Activated T-cell treated with anti-CD3 and anti-CD28 coated beads, Interleukin-2, amount 50 U/mL, for 72 hours (primary cell): ENCODE results near the gene EXD3. TPM values are rescaled to one million over a fixed set of nuclear protein-coding genes. Genes with fewer than 3 reads are reported as not detected.
"Not testable (repeated sequence)": the region's sequence is repeated elsewhere in the genome, so short reads cannot be mapped to it uniquely, and the experiment has no call there.

Experiments
- ATAC-seq, 2 donors: fragments of 150-1000 bp; cut with Tn5 transposase; replicated peaks in 1 of 2; 2 replicates each; pipeline ENCODE4 v1.10.0; 2021; ENCODE audit warnings: moderate library complexity in 2 of 2, mild to moderate bottlenecking in 1 of 2
- DNase-seq, 2 donors: peaks; one replicate each; pipeline ENCODE4 v3.0.0; 2021 to 2022; ENCODE audit warnings: mixed read lengths in 1 of 2
- H3K27ac Mint-ChIP-seq: one replicate; pipeline ENCODE4 v1.8.0; 2022; ENCODE audit warnings: mild to moderate bottlenecking, moderate library complexity, mixed read lengths
- H3K27me3 Mint-ChIP-seq: one replicate; pipeline ENCODE4 v1.8.0; 2022; ENCODE audit warnings: low read depth, mixed read lengths
- H3K36me3 Mint-ChIP-seq, 2 donors: one replicate each; pipeline ENCODE4 v1.8.0; 2022; ENCODE audit warnings: mixed read lengths in 2 of 2, mild to moderate bottlenecking in 1 of 2; ENCODE audit not compliant: insufficient read depth in 2 of 2
- H3K4me1 Mint-ChIP-seq: one replicate; pipeline ENCODE4 v1.8.0; 2022; ENCODE audit warnings: low read depth, mixed read lengths
- H3K4me3 Mint-ChIP-seq, 2 donors: one replicate each; pipeline ENCODE4 v1.8.0; 2022; ENCODE audit warnings: mild to moderate bottlenecking in 2 of 2, mixed read lengths in 2 of 2, moderate library complexity in 2 of 2
- H3K9me3 Mint-ChIP-seq, 2 donors: one replicate each; pipeline ENCODE4 v1.8.0; 2022; ENCODE audit warnings: mixed read lengths in 2 of 2
- total RNA-seq, 2 donors: library from RNA; stranded (reverse); gene quantifications; one replicate each; pipeline ENCODE4 v1.2.3, GENCODE V29; 2022

Gene EXD3
- total RNA-seq, 2 donors from 2014 or later: 23.7 to 26.0 TPM

DNA sequence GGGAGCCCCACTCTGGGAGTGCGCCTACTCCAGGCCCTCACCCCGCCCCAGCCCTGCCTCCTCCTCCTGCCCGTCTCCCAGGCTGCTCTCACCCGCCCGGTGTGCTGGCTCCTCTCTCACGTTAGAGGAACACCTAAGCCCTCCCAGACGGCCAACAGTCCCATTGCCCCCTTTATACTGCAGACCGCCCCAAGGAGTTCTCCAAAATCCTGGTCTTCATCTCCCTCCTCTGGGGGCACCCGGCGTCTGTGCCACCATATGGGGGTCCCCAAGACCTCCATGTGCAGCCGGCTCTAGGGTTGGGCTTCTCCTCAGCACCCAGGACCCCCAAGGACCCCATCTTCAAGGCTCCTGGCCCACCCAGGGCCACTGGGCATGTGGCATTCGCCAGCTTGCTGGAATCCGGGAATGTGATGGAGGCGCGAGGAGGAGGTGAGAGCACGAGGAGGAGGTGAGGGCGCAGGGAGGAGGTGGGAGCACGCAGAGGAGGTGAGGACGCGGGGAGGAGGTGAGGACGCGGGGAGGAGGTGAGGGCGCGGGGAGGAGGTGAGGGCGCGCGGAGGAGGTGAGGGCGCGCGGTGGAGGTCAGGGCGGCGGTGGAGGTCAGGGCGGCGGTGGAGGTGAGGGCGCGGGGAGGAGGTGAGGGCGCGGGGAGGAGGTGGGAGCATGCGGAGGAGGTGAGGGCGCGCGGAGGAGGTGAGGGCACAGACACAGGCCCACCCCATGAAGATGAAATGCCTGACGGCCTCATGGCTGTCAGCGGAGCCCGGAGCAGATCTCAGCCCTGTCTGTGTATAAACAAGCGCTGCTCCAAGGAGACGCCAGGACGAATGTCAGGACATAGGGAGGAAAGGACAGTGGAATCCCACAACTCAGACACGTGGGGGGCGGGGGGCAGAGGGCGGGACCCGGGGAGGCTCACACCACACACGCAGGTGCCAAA lies 41.2 kb downstream of the EXD3 start:
- Mint-ChIP-seq H3K36me3 (no peaks in the 10 kb centered on the region), H3K27ac (no peak overlapping the region), H3K4me3 (no peak overlapping the region), H3K27me3 (no peaks in the 10 kb centered on the region), H3K9me3 (no peaks in the 10 kb centered on the region), H3K4me1 (no peaks in the 10 kb centered on the region)
- ATAC-seq (no peak), DNase-seq (no peak)

DNA sequence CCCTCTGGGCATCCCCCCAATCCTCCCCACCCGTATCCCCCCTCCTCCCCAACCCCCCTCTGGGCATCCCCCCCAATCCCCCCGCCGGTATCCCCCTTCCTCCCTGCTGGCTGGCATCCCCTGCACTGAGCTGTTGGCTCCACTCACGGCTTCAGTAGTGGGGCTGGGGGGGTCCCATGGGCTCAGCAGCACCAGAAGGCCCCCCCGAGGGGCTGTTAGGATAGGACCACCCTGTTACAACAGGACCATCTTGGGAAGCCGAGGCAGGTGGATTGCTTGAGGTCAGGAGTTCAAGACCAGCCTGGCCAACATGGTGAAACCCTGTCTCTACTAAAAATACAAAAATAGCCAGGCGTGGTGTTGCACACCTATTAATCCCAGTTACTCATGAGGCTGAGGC lies 42.4 kb downstream of the EXD3 start:
- Mint-ChIP-seq H3K27ac (no peak overlapping the region), H3K27me3 (no peaks in the 10 kb centered on the region), H3K4me3 (no peak overlapping the region), H3K4me1 (no peaks in the 10 kb centered on the region), H3K36me3 (no peaks in the 10 kb centered on the region), H3K9me3 (no peaks in the 10 kb centered on the region)
- ATAC-seq (no peak), DNase-seq (no peak)

DNA sequence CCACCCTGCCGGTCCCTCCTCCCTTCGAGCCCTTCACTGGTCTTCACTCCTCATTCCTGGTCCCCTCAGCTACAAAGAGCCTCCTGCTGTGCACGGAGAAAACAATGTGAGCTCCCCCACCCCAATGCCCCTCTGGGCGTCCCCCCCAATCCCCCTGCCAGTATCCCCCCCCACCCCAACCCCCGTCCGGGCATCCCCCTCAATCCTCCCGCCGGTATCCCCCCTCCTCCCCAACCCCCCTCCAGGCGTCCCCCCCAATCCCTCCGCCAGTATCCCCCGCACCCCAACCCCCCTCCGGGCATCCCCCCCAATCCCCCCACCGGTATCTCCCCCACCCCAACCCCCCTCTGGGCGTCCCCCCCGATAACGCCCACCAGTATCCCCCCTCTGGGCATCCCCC lies 42.8 kb downstream of the EXD3 start:
- Mint-ChIP-seq H3K4me1 (no peaks in the 10 kb centered on the region), H3K27me3 (no peaks in the 10 kb centered on the region), H3K36me3 (no peaks in the 10 kb centered on the region), H3K27ac (no peak overlapping the region), H3K9me3 (no peaks in the 10 kb centered on the region), H3K4me3 (no peak overlapping the region)
- no peak for DNase-seq
- no peak for ATAC-seq

DNA sequence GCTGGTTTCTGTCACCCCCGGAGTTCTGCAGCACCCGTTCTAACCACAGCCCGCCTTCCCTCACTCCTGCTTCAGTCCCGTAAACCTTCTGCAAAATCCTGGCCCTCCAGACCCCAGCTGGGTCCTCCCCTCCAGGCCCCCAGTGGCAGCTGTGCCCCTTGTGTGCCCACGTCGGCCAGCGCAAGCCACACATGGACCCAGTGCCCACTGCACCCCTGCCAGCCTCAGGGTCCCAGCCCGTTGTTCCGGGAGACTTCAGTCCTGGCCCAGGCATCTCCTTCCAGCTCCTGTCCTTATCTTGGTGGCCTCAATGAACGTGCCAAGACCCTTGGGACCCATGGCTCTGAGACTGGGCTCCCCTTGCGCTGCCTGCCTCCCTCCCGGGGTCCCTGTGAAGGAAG lies 43.2 kb downstream of the EXD3 start:
- Mint-ChIP-seq H3K36me3 (no peaks in the 10 kb centered on the region), H3K27ac (no peak overlapping the region), H3K4me3 (no peak overlapping the region), H3K4me1 (no peaks in the 10 kb centered on the region), H3K27me3 (no peaks in the 10 kb centered on the region), H3K9me3 (no peaks in the 10 kb centered on the region)
- ATAC-seq (no peak), DNase-seq (no peak)

DNA sequence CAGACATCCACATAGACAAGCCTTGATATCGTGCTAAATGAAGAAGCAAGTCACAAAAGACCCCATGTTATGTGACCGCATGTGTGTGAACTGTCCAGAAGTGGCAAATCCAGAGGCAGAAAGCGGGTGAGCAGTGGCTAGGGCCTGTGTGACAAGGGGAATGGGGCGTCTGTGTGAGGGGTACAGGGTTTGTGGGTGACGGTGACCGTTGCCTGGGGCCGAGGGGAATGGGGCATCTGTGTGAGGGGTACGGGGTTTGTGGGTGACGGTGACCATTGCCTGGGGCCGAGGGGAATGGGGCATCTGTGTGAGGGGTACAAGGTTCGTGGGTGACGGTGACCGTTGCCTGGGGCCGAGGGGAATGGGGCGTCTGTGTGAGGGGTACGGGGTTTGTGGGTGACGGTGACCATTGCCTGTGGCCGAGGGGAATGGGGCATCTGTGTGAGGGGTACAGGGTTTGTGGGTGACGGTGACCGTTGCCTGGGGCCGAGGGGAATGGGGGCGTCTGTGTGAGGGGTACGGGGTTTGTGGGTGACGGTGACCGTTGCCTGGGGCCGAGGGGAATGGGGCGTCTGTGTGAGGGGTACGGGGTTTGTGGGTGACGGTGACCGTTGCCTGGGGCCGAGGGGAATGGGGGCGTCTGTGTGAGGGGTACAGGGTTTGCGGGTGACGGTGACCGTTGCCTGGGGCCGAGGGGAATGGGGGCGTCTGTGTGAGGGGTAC lies 44.1 kb downstream of the EXD3 start:
- H3K27ac Mint-ChIP-seq, H3K36me3 Mint-ChIP-seq, H3K4me3 Mint-ChIP-seq, H3K27me3 Mint-ChIP-seq, ATAC-seq, DNase-seq, H3K9me3 Mint-ChIP-seq, H3K4me1 Mint-ChIP-seq: not testable (repeated sequence)

DNA sequence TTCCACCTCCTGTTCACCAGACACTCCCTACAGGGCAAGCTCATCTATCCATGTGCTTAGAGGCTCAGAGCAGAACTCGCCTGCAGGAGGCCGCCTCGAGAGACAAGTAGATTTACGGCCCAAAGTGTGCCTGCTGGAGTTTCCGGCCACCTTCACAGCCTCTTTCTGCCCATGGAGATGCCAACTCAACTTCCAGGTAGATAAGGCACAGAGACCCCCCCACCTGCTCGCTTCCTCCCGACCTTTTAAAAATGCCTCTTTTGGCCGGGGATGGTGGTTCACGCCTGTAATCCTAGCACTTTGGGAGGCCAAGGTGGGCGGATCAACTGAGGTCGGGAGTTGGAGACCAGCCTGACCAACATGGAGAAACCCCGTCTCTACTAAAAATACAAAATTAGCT lies 46.6 kb downstream of the EXD3 start:
- no peak overlapping the region for H3K27ac Mint-ChIP-seq
- no peaks in the 10 kb centered on the region for H3K27me3 Mint-ChIP-seq
- DNase-seq (no peak), ATAC-seq (no peak)
- no peaks in the 10 kb centered on the region for H3K9me3 Mint-ChIP-seq
- H3K4me1 Mint-ChIP-seq: no peaks in the 10 kb centered on the region
- H3K4me3 Mint-ChIP-seq: no peak overlapping the region
- H3K36me3 Mint-ChIP-seq: no peaks in the 10 kb centered on the region

DNA sequence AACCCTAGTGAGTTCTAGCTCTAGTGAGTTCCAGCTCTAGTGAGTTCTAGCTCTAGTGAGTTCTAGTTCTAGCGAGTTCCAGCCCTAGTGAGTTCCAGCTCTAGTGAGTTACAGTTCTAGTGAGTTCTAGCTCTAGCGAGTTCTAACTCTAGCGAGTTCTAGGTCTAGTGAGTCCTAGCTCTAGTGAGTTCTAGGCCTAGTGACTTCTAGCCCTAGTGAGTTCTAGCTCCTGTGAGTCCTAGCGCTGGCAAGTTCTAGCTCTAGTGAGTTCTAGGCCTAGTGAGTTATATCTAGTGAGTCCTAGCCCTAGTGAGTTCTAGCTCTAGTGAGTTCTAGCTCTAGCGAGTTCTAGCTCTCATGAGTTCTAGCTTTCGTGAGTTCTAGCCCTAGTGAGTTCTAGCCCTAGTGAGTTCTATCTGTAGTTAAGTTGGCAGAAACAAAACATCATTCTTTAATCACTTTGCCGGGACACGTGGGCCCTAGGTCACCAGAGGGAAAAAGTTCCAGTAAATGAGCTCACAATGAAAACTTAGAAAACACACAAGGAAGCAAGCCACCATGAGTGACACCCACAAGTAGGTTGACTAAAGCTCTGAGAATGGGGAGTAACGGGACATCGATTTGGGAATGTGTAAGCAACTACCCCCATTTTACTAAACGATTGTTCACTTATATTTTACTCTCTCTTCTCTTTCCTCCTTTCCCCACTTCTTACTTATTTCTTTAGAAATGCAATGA lies 47.5 kb downstream of the EXD3 start:
- Mint-ChIP-seq H3K27me3 (no peaks in the 10 kb centered on the region), H3K27ac (no peak overlapping the region), H3K4me3 (no peak overlapping the region), H3K4me1 (no peaks in the 10 kb centered on the region), H3K36me3 (no peaks in the 10 kb centered on the region), H3K9me3 (no peaks in the 10 kb centered on the region)
- DNase-seq (no peak), ATAC-seq (no peak)

DNA sequence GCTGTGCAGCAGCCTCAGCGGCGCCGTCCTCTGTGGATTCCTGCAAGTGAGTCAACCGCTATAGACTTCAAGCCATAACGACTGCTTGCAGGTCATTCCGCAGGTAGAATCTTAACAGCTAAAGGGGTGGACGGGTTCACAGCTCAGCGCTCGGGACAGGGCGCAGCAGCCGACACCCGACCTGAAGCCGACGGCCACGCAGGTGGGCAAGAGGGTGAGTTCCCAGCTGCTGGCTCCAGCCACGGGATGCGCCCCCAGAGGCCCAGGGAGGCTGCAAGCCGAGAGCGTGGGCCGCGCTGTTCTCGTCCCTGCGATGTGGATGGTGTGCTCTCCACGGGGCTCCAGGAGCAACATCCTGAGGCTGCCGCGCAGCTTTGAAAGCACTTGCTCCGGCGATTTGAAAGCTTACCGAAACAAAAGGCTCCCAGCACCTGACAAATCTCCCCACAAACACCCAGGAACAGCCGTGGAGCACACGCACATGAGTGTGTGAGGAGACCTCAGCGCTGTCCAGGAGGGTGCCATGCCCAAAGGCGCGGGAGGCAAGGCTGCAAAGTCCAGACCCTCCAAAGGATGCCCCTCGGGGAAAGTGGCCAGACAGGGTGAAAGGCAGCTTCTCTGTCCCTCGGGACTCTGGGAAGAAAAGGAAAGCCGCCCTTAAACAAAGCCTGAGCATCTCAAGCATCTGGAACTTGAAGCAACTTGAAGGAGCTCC lies 48.7 kb downstream of the EXD3 start:
- Mint-ChIP-seq H3K4me3 (no peak overlapping the region), H3K27me3 (no peaks in the 10 kb centered on the region), H3K4me1 (no peaks in the 10 kb centered on the region), H3K9me3 (no peaks in the 10 kb centered on the region), H3K36me3 (no peaks in the 10 kb centered on the region), H3K27ac (no peak overlapping the region)
- ATAC-seq (no peak), DNase-seq (no peak)

DNA sequence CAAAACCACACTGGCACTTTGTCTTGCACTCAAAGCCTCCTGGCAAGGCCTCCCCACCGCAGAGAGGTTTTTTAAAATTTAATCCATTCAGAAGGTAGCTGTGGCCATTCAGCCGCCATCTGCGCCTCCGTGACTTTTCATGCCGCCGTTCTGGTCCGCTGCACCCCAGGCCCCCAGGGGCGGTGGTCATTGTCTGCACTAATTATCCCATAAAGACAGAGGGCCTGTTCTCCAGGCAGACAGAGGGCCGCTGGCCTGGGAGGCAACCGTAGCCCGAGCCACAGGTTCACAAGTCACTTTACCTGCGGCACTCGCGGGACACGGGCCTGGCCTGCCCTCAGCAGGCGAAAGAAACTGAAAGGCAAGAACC lies 49.4 kb downstream of the EXD3 start:
- no peaks in the 10 kb centered on the region for H3K9me3 Mint-ChIP-seq
- no peak overlapping the region for H3K27ac Mint-ChIP-seq
- no peak overlapping the region for H3K4me3 Mint-ChIP-seq
- no peaks in the 10 kb centered on the region for H3K4me1 Mint-ChIP-seq
- ATAC-seq (no peak), DNase-seq (no peak)
- no peaks in the 10 kb centered on the region for H3K36me3 Mint-ChIP-seq
- H3K27me3 Mint-ChIP-seq: no peaks in the 10 kb centered on the region

DNA sequence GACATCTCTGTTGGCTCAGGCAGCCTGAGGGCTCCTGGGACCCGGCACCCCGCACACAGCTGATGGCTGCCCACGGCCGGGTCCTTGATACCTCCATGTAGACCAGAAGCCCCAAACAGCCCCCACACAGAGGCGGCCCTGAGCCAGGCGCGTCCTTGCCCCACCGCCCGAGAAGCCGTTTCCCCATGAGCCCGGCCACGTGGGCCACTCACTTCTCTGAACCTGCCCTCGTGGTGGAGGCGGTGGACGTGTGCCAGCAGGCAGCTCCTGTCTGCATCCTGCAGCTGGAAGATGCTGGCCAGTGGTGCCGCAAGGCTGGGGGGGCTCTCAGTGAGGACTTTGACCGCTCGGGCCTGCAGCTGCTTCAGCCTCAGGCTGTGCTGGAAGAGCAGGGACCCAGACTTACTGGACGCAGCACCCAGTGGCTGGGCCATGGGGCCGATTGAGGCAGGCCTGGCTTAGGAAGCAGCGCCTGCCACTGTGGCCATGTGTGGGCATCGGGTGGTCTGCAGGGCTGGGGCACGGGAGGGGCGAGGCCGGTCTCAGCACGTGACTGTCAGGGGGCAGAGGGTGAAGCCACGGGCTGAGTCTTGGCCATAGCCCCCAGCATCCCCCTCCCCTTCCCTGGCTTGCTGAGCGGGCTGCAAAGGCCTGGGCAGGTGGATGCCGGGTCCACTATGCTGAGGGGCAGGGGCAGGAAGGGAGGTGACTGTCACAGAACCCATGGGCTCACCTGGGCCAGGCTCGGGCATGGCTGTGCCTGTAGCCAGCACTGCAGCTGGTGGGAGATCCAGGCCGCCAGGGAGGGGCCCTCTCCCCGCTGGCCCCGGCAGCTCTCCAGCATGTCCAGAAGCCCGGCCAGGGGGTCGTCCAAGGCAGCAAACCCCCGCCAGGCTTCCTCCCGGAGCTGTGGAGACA lies 50.0 kb downstream of the EXD3 start:
- Mint-ChIP-seq H3K9me3 (no peaks in the 10 kb centered on the region), H3K4me1 (no peaks in the 10 kb centered on the region), H3K27ac (no peak overlapping the region), H3K4me3 (no peak overlapping the region), H3K27me3 (no peaks in the 10 kb centered on the region), H3K36me3 (no peaks in the 10 kb centered on the region)
- DNase-seq: no peak
- no peak for ATAC-seq

DNA sequence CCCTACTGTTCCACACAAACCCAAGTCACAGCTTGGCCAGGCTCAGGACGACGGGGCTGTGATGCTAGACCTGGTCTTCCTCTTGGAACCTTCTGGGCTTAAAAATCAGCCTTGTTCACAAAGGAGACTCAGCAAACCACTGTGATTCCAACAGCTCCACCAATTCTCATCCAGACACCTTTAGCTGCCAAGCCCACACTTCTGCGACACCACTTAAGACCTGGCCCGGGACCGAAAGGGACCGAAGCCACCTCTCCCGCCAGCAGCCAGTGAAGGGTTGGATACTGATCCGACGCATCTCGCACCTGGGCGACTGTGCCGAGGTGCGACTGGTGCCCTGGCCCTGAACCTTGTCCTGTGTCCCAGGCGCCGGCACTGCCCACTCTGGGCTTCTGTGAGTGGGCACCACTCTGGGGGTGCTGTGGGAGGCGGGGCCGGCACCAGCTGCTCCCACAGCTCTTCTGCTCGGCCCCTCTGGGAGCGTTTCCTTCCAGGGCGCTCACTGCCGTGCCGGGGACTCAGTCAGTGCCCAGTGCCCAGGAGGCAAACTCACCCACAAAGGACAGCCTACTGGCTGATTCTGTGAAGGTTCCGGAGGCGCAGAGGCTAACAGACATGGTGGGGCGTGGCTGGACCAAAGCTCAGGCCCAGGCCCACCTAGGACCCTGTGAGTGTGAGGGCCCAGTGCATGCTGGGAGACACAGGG lies 50.9 kb downstream of the EXD3 start:
- no peaks in the 10 kb centered on the region for H3K4me1 Mint-ChIP-seq
- H3K36me3 Mint-ChIP-seq: no peaks in the 10 kb centered on the region
- ATAC-seq: no peak
- no peaks in the 10 kb centered on the region for H3K9me3 Mint-ChIP-seq
- H3K4me3 Mint-ChIP-seq: no peak overlapping the region
- H3K27me3 Mint-ChIP-seq: no peaks in the 10 kb centered on the region
- no peak overlapping the region for H3K27ac Mint-ChIP-seq
- DNase-seq: no peak

DNA sequence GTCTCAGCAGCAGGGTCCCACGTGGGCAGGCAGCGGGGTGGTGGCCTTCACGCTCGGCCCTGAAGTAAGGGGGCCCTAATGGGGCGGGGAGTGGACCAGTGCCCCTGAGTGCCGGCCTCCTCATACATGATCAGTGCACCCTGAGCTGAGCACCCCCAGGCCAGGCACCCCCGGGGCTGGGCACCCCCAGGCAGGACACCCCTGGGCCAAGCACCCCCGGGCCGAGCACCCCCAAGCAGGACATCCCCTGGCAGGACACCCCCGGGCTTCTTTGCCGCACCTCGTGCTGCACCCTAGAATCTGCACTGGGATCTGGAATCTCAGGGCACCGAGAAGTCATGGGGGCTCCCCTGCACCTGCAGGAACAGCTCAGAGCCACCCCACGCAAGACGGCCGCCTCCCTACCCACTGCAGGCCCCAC lies 51.4 kb downstream of the EXD3 start:
- no peak for DNase-seq
- no peak overlapping the region for H3K27ac Mint-ChIP-seq

More for the DNA sequence above, 51.4 kb downstream of the EXD3 start:
- Mint-ChIP-seq H3K36me3 (no peaks in the 10 kb centered on the region), H3K9me3 (no peaks in the 10 kb centered on the region), H3K4me3 (no peak overlapping the region), H3K27me3 (no peaks in the 10 kb centered on the region), H3K4me1 (no peaks in the 10 kb centered on the region)
- no peak for ATAC-seq
